Measurements from ENCODE around the gene GRK3. TPM values are rescaled to one million over a fixed set of nuclear protein-coding genes. Genes with fewer than 3 reads are reported as not detected.
A peak's percentile ranks its signal among the peaks of the same experiment; 100 is the strongest.

Gene GRK3
- total RNA-seq (2013; cell fraction: nucleolus; rRNA removed) = 74.9 and 76.8 TPM in 2 replicates
- total RNA-seq (2014; rRNA removed) = 14.3 and 16.8 TPM in 2 replicates
- 20.3 and 21.3 TPM in 2 replicates for total RNA-seq (2014; rRNA removed; fragmentation: Illumina TruSeq; extraction: Trizol)
- 25.2 and 26.1 TPM in 2 replicates for total RNA-seq (2021)
- polyA plus RNA-seq (2011; ENCODE audit: low read depth) = 4.5 TPM
- polyA plus RNA-seq (2011; rRNA removed) = 35.1 and 43.9 TPM in 2 replicates
- 15.8 and 18.1 TPM in 2 replicates for polyA plus RNA-seq (2011; cell fraction: cytosol; rRNA removed)
- polyA plus RNA-seq (2011; cell fraction: nucleus; rRNA removed) = 23.8 and 26.8 TPM in 2 replicates
- 5.9 and 9.7 TPM in 2 replicates for polyA plus RNA-seq (2012)
- polyA plus RNA-seq (2014; fragmentation: Illumina TruSeq; extraction: Trizol) = 20.7 and 25.2 TPM in 2 replicates
- polyA plus RNA-seq (2014; fragmentation: Nextera tagmentation; extraction: Ambion mirVana) = 1 to 10 TPM; 4.3 to 4.6 TPM
- polyA plus RNA-seq (2014; rRNA removed) = 11.6 and 15.2 TPM in 2 replicates
- 1 to 10 TPM; 3.1 to 5.1 TPM for polyA plus RNA-seq (2016; fragmentation: Nextera tagmentation; extraction: Ambion mirVana)
- 34.4 and 41.6 TPM in 2 replicates for polyA minus RNA-seq (2011; rRNA and poly(A)+ RNA removed)
- polyA minus RNA-seq (2011; cell fraction: cytosol; rRNA and poly(A)+ RNA removed) = 13.5 and 16.5 TPM in 2 replicates
- polyA minus RNA-seq (2011; cell fraction: nucleus; rRNA and poly(A)+ RNA removed) = 11.6 and 15.6 TPM in 2 replicates
- percentile 92 among the genes with signal in this experiment for Bru-seq, nascent RNA
- percentile 96 among the genes with signal in this experiment for BruChase-seq, experiment 1, labeled RNA remaining after a 6-hour chase
- BruChase-seq, experiment 2, labeled RNA remaining after a 2-hour chase = percentile 95 among the genes with signal in this experiment
- long read RNA-seq, experiment 1, full-length matches to known transcripts = 5 of 12 reads
- long read RNA-seq, experiment 1, partial matches to known transcripts = 2 of 12 reads
- long read RNA-seq, experiment 1, other reads (novel, unspliced or antisense) = 5 of 12 reads
- long read RNA-seq, experiment 2, full-length matches to known transcripts = 19 of 74 reads
- long read RNA-seq, experiment 2, partial matches to known transcripts = 32 of 74 reads
- long read RNA-seq, experiment 2, other reads (novel, unspliced or antisense) = 23 of 74 reads

DNA sequence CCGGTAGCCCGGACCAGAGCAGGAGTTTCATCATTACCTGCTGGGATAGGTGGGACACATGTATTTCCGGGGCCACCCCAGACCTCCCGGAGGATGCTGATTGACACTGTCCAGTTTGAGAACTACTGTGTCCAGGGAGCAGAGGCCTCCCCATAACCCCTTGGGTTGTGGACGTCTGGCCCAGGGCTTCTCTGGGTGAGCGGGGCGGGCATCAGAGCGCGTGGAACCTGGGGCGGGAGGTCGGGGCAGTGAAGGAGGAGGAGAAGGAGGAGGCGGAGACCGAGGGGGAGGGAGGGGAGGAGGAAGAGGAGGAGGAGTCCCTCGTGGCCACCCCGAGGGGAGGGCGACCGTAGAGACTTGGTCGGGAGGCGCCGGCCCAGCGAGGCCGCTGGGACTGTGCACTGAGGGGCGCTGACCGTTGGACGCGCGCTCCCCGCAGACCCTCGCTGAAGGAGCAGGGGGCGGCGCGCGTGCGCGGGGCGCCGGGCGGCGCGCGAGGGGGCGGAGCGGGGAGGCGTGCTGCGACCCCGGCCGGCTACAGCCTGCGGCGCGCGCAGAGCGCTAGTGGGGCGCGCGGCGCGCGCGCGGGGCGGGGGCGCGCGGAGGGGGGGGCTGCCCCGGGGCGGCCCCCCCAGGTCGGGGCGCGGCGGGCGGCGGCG lies at the start of gene GRK3:
TSS of gene GRK3 (plus strand) at position 356 of the 659 bp plus-strand sequence. CDS start 366 bp downstream, outside the sequence.
- no peaks in the 10 kb centered on the region for H3K9me3 ChIP-seq (replicated peaks; ENCODE audit: control insufficient read depth, insufficient read depth, low read length)
- H3K27me3 ChIP-seq (replicated peaks in 1 of 2; ENCODE audit: control insufficient read depth in 2 of 2, insufficient read depth in 2 of 2, low read length in 1 of 2) = no peaks in the 10 kb centered on the region
- peak within 1 kb of the TSS; percentile 94 for H3K4me3 ChIP-seq
- ChIA-PET RAD21 (ENCODE audit: unreplicated experiment) (interaction anchor here (1.0 to 14.7 kb wide), 8 partner anchors 8 to 186 kb away, joined by 3 to 202 read pairs (median 6); no protein-coding TSS in a partner anchor), SMC1A (ENCODE audit: uncharacterized antibody, unreplicated experiment) (interaction anchor here (0.8 to 12.1 kb wide), 8 partner anchors 8 to 208 kb away, joined by 3 to 170 read pairs (median 4); no protein-coding TSS in a partner anchor), POLR2A (interaction anchor here (0.8 to 2.2 kb wide), 8 partner anchors 9 to 162 kb away, joined by 3 to 7 read pairs (median 4); no protein-coding TSS in a partner anchor), CTCF (interaction anchor here (0.8 to 8.6 kb wide), 7 partner anchors 10 to 209 kb away, joined by 3 to 89 read pairs (median 6); no protein-coding TSS in a partner anchor)
- ATAC-seq (peak; percentile 71), DNase-seq (ENCODE audit: low read depth, low spot score) (no peak), FAIRE-seq (no peak)
- peak within 1 kb of the TSS; percentile 94 for H3K4me2 ChIP-seq (ENCODE audit: control insufficient read depth, insufficient read depth)
- BruUV-seq (replicated peaks) = no TSS peak
- no peaks in the 10 kb centered on the region for H4K20me1 ChIP-seq (ENCODE audit: control insufficient read depth, insufficient read depth)
- peaks cover 43% of the 10 kb centered on the region for H3K79me2 ChIP-seq (ENCODE audit: control insufficient read depth, insufficient read depth, low read length)
- WGBS (ENCODE audit: insufficient coverage, insufficient replicate concordance, low lambda C conversion rate, missing lambda C conversion rate) = 3% methylated on average over 7 of the region's 73 CpGs
- H3K4me1 ChIP-seq (ENCODE audit: control insufficient read depth, insufficient read depth, low read length) = peaks cover 25% of the 10 kb centered on the region
- intact Hi-C loops (cut with micrococcal nuclease; ENCODE audit: unreplicated experiment) = loop anchor here (1.0 kb wide), 1 partner anchor 102 kb away; no protein-coding TSS in a partner anchor
- H3K27ac ChIP-seq (ENCODE audit: control insufficient read depth, insufficient read depth) = peak within 1 kb of the TSS; percentile 77
- in situ Hi-C loops (cut with MboI) = no loop called here
- H3K36me3 ChIP-seq (ENCODE audit: control insufficient read depth in 2 of 2, insufficient read depth in 2 of 2, low read length in 1 of 2) = no peaks in the 10 kb centered on the region
- H3K9ac ChIP-seq (ENCODE audit: control insufficient read depth, insufficient read depth, low read length) = peak within 1 kb of the TSS; percentile 81
- H2AFZ ChIP-seq (ENCODE audit: control insufficient read depth, low read depth, low read length) = peak within 1 kb of the TSS; percentile 85
- TF ChIP-seq SREBF2 (IDR thresholded peaks at IDR 0.05; ENCODE audit: low read length) = no peak
- TF ChIP-seq SUPT20H (IDR thresholded peaks at IDR 0.05; ENCODE audit: borderline replicate concordance, control insufficient read depth, low read depth, low read length) = no peak
- TF ChIP-seq NR2F1 (conservative IDR thresholded peaks at IDR 0.05) = peak; percentile 12; the same call in 1 of the 2 replicates
- TF ChIP-seq, protein P1, sequence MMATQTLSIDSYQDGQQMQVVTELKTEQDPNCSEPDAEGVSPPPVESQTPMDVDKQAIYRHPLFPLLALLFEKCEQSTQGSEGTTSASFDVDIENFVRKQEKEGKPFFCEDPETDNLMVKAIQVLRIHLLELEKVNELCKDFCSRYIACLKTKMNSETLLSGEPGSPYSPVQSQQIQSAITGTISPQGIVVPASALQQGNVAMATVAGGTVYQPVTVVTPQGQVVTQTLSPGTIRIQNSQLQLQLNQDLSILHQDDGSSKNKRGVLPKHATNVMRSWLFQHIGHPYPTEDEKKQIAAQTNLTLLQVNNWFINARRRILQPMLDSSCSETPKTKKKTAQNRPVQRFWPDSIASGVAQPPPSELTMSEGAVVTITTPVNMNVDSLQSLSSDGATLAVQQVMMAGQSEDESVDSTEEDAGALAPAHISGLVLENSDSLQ (IDR thresholded peaks at IDR 0.05) = peak; percentile 75
- TF ChIP-seq POLR2AphosphoS5 (IDR thresholded peaks at IDR 0.05; ENCODE audit: low read length) = peak; percentile 2; the same call in 1 of the 2 replicates
- 0 out of 2 replicates have a peak, but pooled peaks have one; percentile 55 for TF ChIP-seq NBN (IDR thresholded peaks at IDR 0.05)
- TF ChIP-seq SRF (IDR thresholded peaks at IDR 0.05; ENCODE audit: low read depth in 2 of 2, low read length in 2 of 2) = no peak
- no peak for TF ChIP-seq NFIC (IDR thresholded peaks at IDR 0.05; ENCODE audit: low read depth, low read length)
- no peak for TF ChIP-seq ZNF622 (IDR thresholded peaks at IDR 0.05)
- 0 out of 2 replicates have a peak, but pooled peaks have one; percentile 21 for TF ChIP-seq CHD2 (IDR thresholded peaks at IDR 0.05; ENCODE audit: borderline replicate concordance, low read depth, low read length)
- TF ChIP-seq NFYB (IDR thresholded peaks at IDR 0.05; ENCODE audit: insufficient read depth, low read depth, low read length) = no peak
- no peak for TF ChIP-seq BMI1 (IDR thresholded peaks at IDR 0.05; ENCODE audit: borderline replicate concordance)
- TF ChIP-seq, protein P2, sequence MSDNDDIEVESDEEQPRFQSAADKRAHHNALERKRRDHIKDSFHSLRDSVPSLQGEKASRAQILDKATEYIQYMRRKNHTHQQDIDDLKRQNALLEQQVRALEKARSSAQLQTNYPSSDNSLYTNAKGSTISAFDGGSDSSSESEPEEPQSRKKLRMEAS (IDR thresholded peaks at IDR 0.05; ENCODE audit: low read depth, low read length) = peak; percentile 48
- TF ChIP-seq RUNX3 (IDR thresholded peaks at IDR 0.05; ENCODE audit: low read length) = no peak
- TF ChIP-seq GABPA (IDR thresholded peaks at IDR 0.05; ENCODE audit: low read depth) = no peak
- TF ChIP-seq MEF2A (IDR thresholded peaks at IDR 0.05; ENCODE audit: insufficient read depth, low read depth, low read length) = no peak
- TF ChIP-seq ZNF24 (IDR thresholded peaks at IDR 0.05) = no peak
- peak in 1 of 2 experiments; percentile 76; a peak in 2 of 4 replicates for TF ChIP-seq BHLHE40 (IDR thresholded peaks at IDR 0.05; ENCODE audit: borderline replicate concordance in 1 of 2, low read depth in 2 of 2, low read length in 1 of 2)
- no peak for TF ChIP-seq KDM1A (IDR thresholded peaks at IDR 0.05; ENCODE audit: borderline replicate concordance)
- no peak for TF ChIP-seq SP1 (IDR thresholded peaks at IDR 0.05; ENCODE audit: low read depth, low read length)

Data from GM12878 (cell line).